Globus pallidus (tissue), 1 donor: ENCODE measurements around the gene PEG3.

ENCODE experiments used
- DNase-seq: peaks from one replicate; pipeline ENCODE4 v3.0.0-alpha.2; 2015; ENCODE audit warnings: low spot score

Gene PEG3

GRCh38 chr19:56808717-56809392, 31.7 kb downstream of the PEG3 start:
- DNase-seq: no peak

- DNase-seq: no peak
These were observed 33.9 kb downstream of the PEG3 start for GRCh38 chr19:56806639-56807038.
